ENCODE measurements around the gene DERL2. TPM values are rescaled to one million over a fixed set of nuclear protein-coding genes. Genes with fewer than 3 reads are reported as not detected.

Gene DERL2
- polyA plus RNA-seq, 1 donor (not counting 4 experiments of a cell fraction or from before 2014, with no cell fraction given): 83.6 TPM

- Histone ChIP-seq H3K27me3 (ENCODE audit: control insufficient read depth, extremely low read depth, insufficient read depth, low read length) (no peaks in the 10 kb centered on the region), H3K4me1 (ENCODE audit: control insufficient read depth, extremely low read depth, insufficient read depth, low read length) (peaks cover 31% of the 10 kb centered on the region), H2AFZ (ENCODE audit: control insufficient read depth, low read length) (no peak overlapping the region), H4K20me1 (ENCODE audit: control insufficient read depth, extremely low read depth, insufficient read depth, low read length) (no peaks in the 10 kb centered on the region), H3K9me3 (ENCODE audit: control insufficient read depth, low read depth, low read length) (no peaks in the 10 kb centered on the region), H3K27ac (ENCODE audit: control insufficient read depth, insufficient read depth, low read length) (peak overlapping the region; percentile 56), H3K4me3 (ENCODE audit: control insufficient read depth in 2 of 3, extremely low read depth in 1 of 3, insufficient read depth in 2 of 3, low read depth in 1 of 3, low read length in 3 of 3) (peak overlapping the region in 1 of 3 experiments; percentile 30), H3K9me1 (ENCODE audit: control insufficient read depth, extremely low read depth, insufficient read depth, low read length) (no peaks in the 10 kb centered on the region), H3K4me2 (ENCODE audit: control insufficient read depth, extremely low read depth, insufficient read depth, low read depth, low read length) (peak overlapping the region; percentile 67), H3K79me2 (ENCODE audit: control insufficient read depth, insufficient read depth, low read length) (peaks cover 35% of the 10 kb centered on the region), H3K9ac (ENCODE audit: control insufficient read depth, extremely low read depth, insufficient read depth, low read length) (no peak overlapping the region), H3K36me3 (ENCODE audit: control insufficient read depth in 2 of 2, extremely low read depth in 1 of 2, insufficient read depth in 2 of 2, low read length in 2 of 2) (peaks cover 13 to 25% of the 10 kb centered on the region in 2 experiments)
- TF ChIP-seq CTCF (optimal IDR thresholded peaks at IDR 0.05 in 1 of 3, IDR thresholded peaks at IDR 0.05 in 1 of 3, conservative IDR thresholded peaks at IDR 0.05 in 1 of 3; ENCODE audit: extremely low read depth in 1 of 3, insufficient read depth in 2 of 3, low read length in 3 of 3) (peak; percentile 29 to 54 (median 41)), EZH2 (IDR thresholded peaks at IDR 0.05; ENCODE audit: low read length) (no peak)
- dilution Hi-C loops (cut with MboI; ENCODE audit: extremely low pct_ligation_motif_present, low sequenced_read_pairs): no loop called here
- DNase-seq (ENCODE audit: low read depth, low spot score) (peak; percentile 76), FAIRE-seq (peak; percentile 91)
Observed at GRCh38 chr17:5422505-5422904, 63.5 kb downstream of the DERL2 start.

Other genes starting within 250 kb of the DERL2 start
- 19.5 to 27.1 TPM (median 20.6 TPM) in 3 replicates for gene RABEP1, start 203.9 kb downstream of the DERL2 start, polyA plus RNA-seq
- 53.6 to 81.5 TPM (median 64.9 TPM) in 3 replicates for gene NUP88, start 66.5 kb downstream of the DERL2 start, polyA plus RNA-seq
- 18.5 to 22.5 TPM (median 22.1 TPM) in 3 replicates for gene RPAIN, start 66.0 kb downstream of the DERL2 start, polyA plus RNA-seq
- gene C1QBP, start 47.0 kb downstream of the DERL2 start, polyA plus RNA-seq: 176 to 431 TPM (median 394 TPM) in 3 replicates
- 12.3 to 23.1 TPM (median 20.0 TPM) in 3 replicates for gene DHX33, start 17.2 kb downstream of the DERL2 start, polyA plus RNA-seq
- 9.1 to 20.6 TPM (median 15.0 TPM) in 3 replicates for gene MIS12, start 388 bp upstream of the DERL2 start, polyA plus RNA-seq
- 20.1 to 31.5 TPM (median 22.1 TPM) in 3 replicates for gene NLRP1, start 98.3 kb upstream of the DERL2 start, polyA plus RNA-seq

Measured in keratinocyte (primary cell).